OCI-LY7 (cell line): ENCODE data around the gene LGALS1. TPM values are rescaled to one million over a fixed set of nuclear protein-coding genes. Genes with fewer than 3 reads are reported as not detected.

Experiments
- BruUV-seq: library from RNA; stranded (reverse); fragments of 400-500 nt; replicated peaks from 2 replicates; lab custom pipeline; 2021; lab: Mats Ljungman, UMichigan
- CTCF ChIA-PET: fragments of 300-600 bp; sonication (Branson Sonifier 250); formaldehyde crosslinking; loops from one replicate; lab custom pipeline; 2022; ENCODE audit warnings: antibody characterized with exemption; ENCODE audit not compliant: unreplicated experiment; lab: Charles Lee
- POLR2A ChIA-PET: fragments of 300-600 bp; sonication (Branson Sonifier 250); formaldehyde crosslinking; loops from one replicate; lab custom pipeline; 2022; ENCODE audit warnings: antibody characterized with exemption; lab: Charles Lee
- DNase-seq: peaks from one replicate; pipeline ENCODE4 v3.0.0-alpha.2; 2015; ENCODE audit warnings: low spot score
- H2AFZ ChIP-seq: fragments of 200-600 bp; sonication (generic), shearing (Covaris generic); 2 replicates; pipeline ENCODE4 v1.6.1; 2014; ENCODE audit warnings: mild to moderate bottlenecking, antibody characterized with exemption, low read length, moderate library complexity
- H3K27ac ChIP-seq: fragments of 200-600 bp; sonication (generic); 2 replicates; pipeline ENCODE4 v1.5.1; 2014; ENCODE audit warnings: mixed run types, low read depth, mild to moderate bottlenecking, moderate library complexity, low read length, inconsistent platforms; ENCODE audit not compliant: poor library complexity, severe bottlenecking
- H3K36me3 ChIP-seq: fragments of 200-600 bp; sonication (generic); 2 replicates; pipeline ENCODE4 v1.6.1; 2014; ENCODE audit warnings: mild to moderate bottlenecking, antibody characterized with exemption, low read length, moderate library complexity, mixed read lengths; ENCODE audit not compliant: insufficient read depth
- H3K4me1 ChIP-seq: fragments of 200-600 bp; sonication (generic); 2 replicates; pipeline ENCODE4 v1.5.1; 2014; ENCODE audit warnings: mild to moderate bottlenecking, low read length; ENCODE audit not compliant: insufficient read depth, poor library complexity, severe bottlenecking
- H3K4me2 ChIP-seq: fragments of 200-600 bp; sonication (generic); 2 replicates; pipeline ENCODE4 v1.6.1; 2014; ENCODE audit warnings: mild to moderate bottlenecking, low read length
- H3K4me3 ChIP-seq: fragments of 200-600 bp; sonication (generic); 2 replicates; pipeline ENCODE4 v1.5.1; 2014; ENCODE audit warnings: mild to moderate bottlenecking, low read depth, low read length; ENCODE audit not compliant: poor library complexity, severe bottlenecking
- H3K79me2 ChIP-seq: fragments of 200-600 bp; sonication (generic); 2 replicates; pipeline ENCODE4 v1.6.1; 2016; ENCODE audit warnings: low read depth, mild to moderate bottlenecking, low read length, moderate library complexity, mixed read lengths; ENCODE audit not compliant: insufficient read depth
- H3K9me2 ChIP-seq: fragments of 200-600 bp; sonication (generic); 2 replicates; pipeline ENCODE4 v1.6.1; 2016; ENCODE audit warnings: mild to moderate bottlenecking, low read length, mixed read lengths; ENCODE audit not compliant: insufficient read depth
- H3K9me3 ChIP-seq: fragments of 200-600 bp; sonication (generic); 2 replicates; pipeline ENCODE4 v1.6.1; 2014; ENCODE audit warnings: mild to moderate bottlenecking, mixed run types, low read length, mixed read lengths
- H4K20me1 ChIP-seq: fragments of 200-600 bp; sonication (generic); 2 replicates; pipeline ENCODE4 v1.6.1; 2014; ENCODE audit warnings: mild to moderate bottlenecking, antibody characterized with exemption, low read length, moderate library complexity, mixed read lengths; ENCODE audit not compliant: insufficient read depth
- EZH2phosphoT487 ChIP-seq: fragments of 200-600 bp; sonication (generic); IDR thresholded peaks from 2 replicates; pipeline ENCODE4 v1.6.1; 2018; ENCODE audit warnings: low read depth, borderline replicate concordance, mild to moderate bottlenecking, mixed run types, antibody characterized with exemption, low read length, moderate library complexity, mixed read lengths
- intact Hi-C: fragments of 100-400 bp; cut with micrococcal nuclease; formaldehyde crosslinking; loops from one replicate; pipeline ENCODE4 v1.10.0; 2022; ENCODE audit not compliant: unreplicated experiment
- total RNA-seq, 2 experiments: library from RNA; depleted of rRNA in 1 of 2; stranded (reverse); fragments of >200 nt in 1 of 2; shearing (Covaris generic) in 1 of 2; gene quantifications; 2 replicates each; pipeline ENCODE4 v1.2.3, GENCODE V29; 2014 to 2022
- TF ChIP-seq, protein P1 (sequence below): fragments of 200-600 bp; sonication (generic); conservative IDR thresholded peaks from 2 replicates; pipeline ENCODE4 v1.5.1; 2014; ENCODE audit warnings: mild to moderate bottlenecking, antibody characterized with exemption, low read length, moderate library complexity, mixed read lengths

Gene LGALS1
- total RNA-seq, 2 experiments from 2014 or later: 57.3 to 93.1 TPM

DNA sequence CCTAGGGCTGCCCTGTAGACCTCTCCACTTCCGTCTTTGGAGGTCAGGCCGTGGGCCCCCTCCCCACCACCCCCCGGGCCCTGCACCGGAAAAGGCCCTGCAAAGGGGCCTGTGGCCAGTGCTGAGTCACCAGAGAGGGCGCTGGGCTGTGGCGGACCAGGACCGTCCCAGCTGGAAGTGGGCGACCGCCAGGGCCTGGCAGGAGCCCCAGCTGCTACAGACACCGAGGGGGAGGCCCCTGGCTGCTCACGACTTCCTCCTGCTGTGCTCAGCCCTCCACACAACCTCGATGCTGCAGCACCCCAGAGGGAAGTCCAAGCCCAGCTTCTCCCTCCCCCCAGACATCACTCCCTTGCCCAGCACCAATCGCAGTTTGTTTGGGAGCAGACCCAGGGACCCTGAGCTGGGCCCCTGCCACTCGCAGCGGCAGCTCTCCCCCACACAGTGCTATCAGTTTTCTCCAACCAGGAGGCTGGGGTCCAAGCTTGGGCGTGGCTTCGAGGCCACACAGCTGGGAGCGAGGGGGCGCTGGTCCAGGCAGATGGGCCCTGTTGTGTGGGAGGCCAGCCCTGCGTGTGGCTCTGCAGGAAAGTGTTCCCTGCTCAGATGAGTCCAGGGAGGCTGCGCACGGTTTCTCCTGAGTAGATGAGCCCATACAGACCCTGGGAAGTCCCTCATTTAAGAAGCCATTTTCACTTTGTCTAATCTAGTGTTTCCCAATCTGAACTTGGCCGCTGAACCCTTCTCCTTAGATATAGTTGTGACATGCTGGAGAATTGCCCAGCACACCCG lies 41.6 kb upstream of the LGALS1 start:
- Histone ChIP-seq H3K36me3 (peaks cover 38% of the 10 kb centered on the region; the same call in 1 of the 2 replicates), H3K4me1 (peaks cover 31% of the 10 kb centered on the region), H3K4me2 (peak overlapping the region; percentile 45), H3K79me2 (no peaks in the 10 kb centered on the region), H3K9me2 (no peaks in the 10 kb centered on the region), H3K9me3 (no peaks in the 10 kb centered on the region), H2AFZ (no peak overlapping the region), H4K20me1 (no peaks in the 10 kb centered on the region), H3K27ac (peak overlapping the region; percentile 56), H3K4me3 (no peak overlapping the region)
- TF ChIP-seq, protein P1, sequence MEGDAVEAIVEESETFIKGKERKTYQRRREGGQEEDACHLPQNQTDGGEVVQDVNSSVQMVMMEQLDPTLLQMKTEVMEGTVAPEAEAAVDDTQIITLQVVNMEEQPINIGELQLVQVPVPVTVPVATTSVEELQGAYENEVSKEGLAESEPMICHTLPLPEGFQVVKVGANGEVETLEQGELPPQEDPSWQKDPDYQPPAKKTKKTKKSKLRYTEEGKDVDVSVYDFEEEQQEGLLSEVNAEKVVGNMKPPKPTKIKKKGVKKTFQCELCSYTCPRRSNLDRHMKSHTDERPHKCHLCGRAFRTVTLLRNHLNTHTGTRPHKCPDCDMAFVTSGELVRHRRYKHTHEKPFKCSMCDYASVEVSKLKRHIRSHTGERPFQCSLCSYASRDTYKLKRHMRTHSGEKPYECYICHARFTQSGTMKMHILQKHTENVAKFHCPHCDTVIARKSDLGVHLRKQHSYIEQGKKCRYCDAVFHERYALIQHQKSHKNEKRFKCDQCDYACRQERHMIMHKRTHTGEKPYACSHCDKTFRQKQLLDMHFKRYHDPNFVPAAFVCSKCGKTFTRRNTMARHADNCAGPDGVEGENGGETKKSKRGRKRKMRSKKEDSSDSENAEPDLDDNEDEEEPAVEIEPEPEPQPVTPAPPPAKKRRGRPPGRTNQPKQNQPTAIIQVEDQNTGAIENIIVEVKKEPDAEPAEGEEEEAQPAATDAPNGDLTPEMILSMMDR: peak; percentile 24; the same call in 1 of the 2 replicates
- no peak for TF ChIP-seq EZH2phosphoT487
- intact Hi-C loops: no loop called here
- no TSS peak for BruUV-seq
- peak; percentile 65 for DNase-seq
- POLR2A ChIA-PET: interaction anchor here (0.6 to 1.1 kb wide), 4 partner anchors 10 to 154 kb away, joined by 3 to 4 read pairs (median 4); partner anchors contain the start of genes GGA1 and PDXP
- CTCF ChIA-PET: interaction anchor here (0.5 to 1.6 kb wide), 3 partner anchors 9 to 24 kb away, joined by 3 to 6 read pairs (median 4); partner anchors contain the start of gene PDXP

DNA sequence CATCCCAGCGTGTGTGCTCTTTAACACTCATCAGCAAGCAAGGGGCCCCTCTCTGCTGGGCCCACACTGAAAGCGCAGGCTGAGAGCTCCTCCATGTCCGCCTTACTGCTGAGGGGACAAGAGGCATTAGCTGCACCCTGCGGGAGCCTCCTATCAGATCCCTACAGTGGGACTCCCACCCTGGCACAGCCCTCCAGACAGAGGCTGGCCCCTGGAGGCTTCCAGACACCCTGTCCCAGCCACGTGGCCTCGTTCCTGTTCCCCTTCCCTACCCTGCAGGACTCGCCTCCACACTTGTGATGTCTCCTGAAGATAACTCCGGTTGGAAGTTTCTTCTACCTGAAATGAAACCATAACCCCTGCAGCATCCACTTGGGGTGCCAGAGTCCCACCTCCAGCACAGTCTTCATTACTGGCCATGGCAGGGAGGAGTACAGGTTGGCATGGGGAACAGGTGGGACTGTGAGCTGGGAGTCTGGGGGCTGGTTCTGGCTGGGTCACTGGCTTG lies 41.0 kb upstream of the LGALS1 start:
- intact Hi-C loops: no loop called here
- Histone ChIP-seq H3K27ac (peak overlapping the region; percentile 56), H3K4me1 (peaks cover 37% of the 10 kb centered on the region), H3K4me3 (no peak overlapping the region), H2AFZ (no peak overlapping the region), H3K9me2 (no peaks in the 10 kb centered on the region), H3K4me2 (peak overlapping the region; percentile 45; the same call in 1 of the 2 replicates), H4K20me1 (no peaks in the 10 kb centered on the region), H3K79me2 (no peaks in the 10 kb centered on the region), H3K9me3 (no peaks in the 10 kb centered on the region), H3K36me3 (peaks cover 32% of the 10 kb centered on the region; the same call in 1 of the 2 replicates)
- BruUV-seq: no TSS peak
- no peak for DNase-seq
- ChIA-PET POLR2A (interaction anchor here (1.0 to 1.1 kb wide), 3 partner anchors 9 to 26 kb away, joined by 3 to 4 read pairs (median 4); partner anchors contain the start of genes GGA1 and PDXP), CTCF (interaction anchor here (1.1 to 1.6 kb wide), 2 partner anchors 9 to 24 kb away, joined by 4 to 6 read pairs; partner anchors contain the start of gene PDXP)
- TF ChIP-seq EZH2phosphoT487: no peak
- TF ChIP-seq, protein P1: no peak; the same call in 1 of the 2 replicates
